ENCODE results near the gene CHRNB4. TPM values are rescaled to one million over a fixed set of nuclear protein-coding genes. Genes with fewer than 3 reads are reported as not detected.

CHRNB4 gene
- polyA plus RNA-seq, 1 of the 3 experiments (the other 2 are of a cell fraction) = 0.30 TPM

GRCh38 chr15:78630886-78631633 lies 9.9 kb downstream of the CHRNB4 start:
- Histone ChIP-seq H3K9me2 (no peaks in the 10 kb centered on the region), H2AFZ (ENCODE audit: low read depth) (no peak overlapping the region), H3K4me1 (ENCODE audit: control insufficient read depth in 1 of 2, insufficient read depth in 2 of 2, low read depth in 1 of 2, low read length in 1 of 2) (peaks cover 0 to 19% of the 10 kb centered on the region in 2 experiments; a peak in 1 of 4 replicates), H3K27me3 (ENCODE audit: insufficient read depth) (peaks cover 22% of the 10 kb centered on the region), H3K4me3 (ENCODE audit: low read depth in 2 of 2, low read length in 1 of 2) (no peak overlapping the region), H3K9ac (no peak overlapping the region), H4K20me1 (ENCODE audit: insufficient read depth) (no peaks in the 10 kb centered on the region), H3F3A (replicated peaks; ENCODE audit: insufficient read depth) (no peaks in the 10 kb centered on the region), H3K79me2 (ENCODE audit: insufficient read depth) (no peaks in the 10 kb centered on the region), H3K4me2 (no peak overlapping the region), H3K9me3 (0 out of 2 replicates have a peak, but pooled peaks cover 5% of the 10 kb centered on the region), H3K27ac (ENCODE audit: low read depth in 2 of 2, low read length in 1 of 2) (no peak overlapping the region; a peak in 1 of 4 replicates), H3K36me3 (replicated peaks in 1 of 2; ENCODE audit: control insufficient read depth in 1 of 2, insufficient read depth in 2 of 2, low read length in 1 of 2) (peaks cover 0 to 2% of the 10 kb centered on the region in 2 experiments)
- no peak for TF ChIP-seq NRF1 (IDR thresholded peaks at IDR 0.05; ENCODE audit: low read depth, low read length)
- no peak for TF ChIP-seq TEAD4 (IDR thresholded peaks at IDR 0.05; ENCODE audit: borderline replicate concordance, insufficient read depth)
- no peak for TF ChIP-seq YY1 (IDR thresholded peaks at IDR 0.05; ENCODE audit: low read depth)
- no peak for TF ChIP-seq RXRA (IDR thresholded peaks at IDR 0.05; ENCODE audit: borderline replicate concordance, low read depth)
- TF ChIP-seq USF1 (IDR thresholded peaks at IDR 0.05; ENCODE audit: borderline replicate concordance, low read depth) = no peak
- TF ChIP-seq FOXM1 (IDR thresholded peaks at IDR 0.05; ENCODE audit: low read depth) = no peak
- CTCF ChIA-PET = interaction anchor here (1.0 to 3.3 kb wide), 4 partner anchors 8 to 79 kb away, joined by 3 to 19 read pairs (median 10); partner anchors contain the start of gene CHRNA3
- POLR2A ChIA-PET = no interaction called here
- WGBS (ENCODE audit: low lambda C conversion rate) = 37% methylated on average over 2 of the region's 9 CpGs
- DNase-seq = no peak

GRCh38 chr15:78629716-78630065 lies 11.3 kb downstream of the CHRNB4 start:
- TF ChIP-seq EZH2phosphoT487 (IDR thresholded peaks at IDR 0.05; ENCODE audit: borderline replicate concordance, low read depth) = no peak
- TF ChIP-seq JUND (IDR thresholded peaks at IDR 0.05) = no peak
- no peak for TF ChIP-seq MEF2A (IDR thresholded peaks at IDR 0.05; ENCODE audit: borderline replicate concordance, low read depth)
- TF ChIP-seq RFX5 (IDR thresholded peaks at IDR 0.05; ENCODE audit: low read length) = no peak
- TF ChIP-seq SMC3 (IDR thresholded peaks at IDR 0.05; ENCODE audit: low read depth, low read length) = no peak
- no peak for TF ChIP-seq USF1 (IDR thresholded peaks at IDR 0.05; ENCODE audit: borderline replicate concordance, low read depth)
- no peak for TF ChIP-seq FOXM1 (IDR thresholded peaks at IDR 0.05; ENCODE audit: low read depth)
- no peak for TF ChIP-seq NFIC (IDR thresholded peaks at IDR 0.05; ENCODE audit: borderline replicate concordance)
- TF ChIP-seq, protein P1, sequence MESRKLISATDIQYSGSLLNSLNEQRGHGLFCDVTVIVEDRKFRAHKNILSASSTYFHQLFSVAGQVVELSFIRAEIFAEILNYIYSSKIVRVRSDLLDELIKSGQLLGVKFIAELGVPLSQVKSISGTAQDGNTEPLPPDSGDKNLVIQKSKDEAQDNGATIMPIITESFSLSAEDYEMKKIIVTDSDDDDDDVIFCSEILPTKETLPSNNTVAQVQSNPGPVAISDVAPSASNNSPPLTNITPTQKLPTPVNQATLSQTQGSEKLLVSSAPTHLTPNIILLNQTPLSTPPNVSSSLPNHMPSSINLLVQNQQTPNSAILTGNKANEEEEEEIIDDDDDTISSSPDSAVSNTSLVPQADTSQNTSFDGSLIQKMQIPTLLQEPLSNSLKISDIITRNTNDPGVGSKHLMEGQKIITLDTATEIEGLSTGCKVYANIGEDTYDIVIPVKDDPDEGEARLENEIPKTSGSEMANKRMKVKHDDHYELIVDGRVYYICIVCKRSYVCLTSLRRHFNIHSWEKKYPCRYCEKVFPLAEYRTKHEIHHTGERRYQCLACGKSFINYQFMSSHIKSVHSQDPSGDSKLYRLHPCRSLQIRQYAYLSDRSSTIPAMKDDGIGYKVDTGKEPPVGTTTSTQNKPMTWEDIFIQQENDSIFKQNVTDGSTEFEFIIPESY (IDR thresholded peaks at IDR 0.05; ENCODE audit: borderline replicate concordance, low read depth) = no peak
- TF ChIP-seq REST (IDR thresholded peaks at IDR 0.05; ENCODE audit: low read depth, low read length) = no peak
- TF ChIP-seq TEAD4 (IDR thresholded peaks at IDR 0.05; ENCODE audit: borderline replicate concordance, insufficient read depth) = no peak
- no peak for TF ChIP-seq GATA2 (CRISPR knock-in tag; IDR thresholded peaks at IDR 0.05)
- no peak for TF ChIP-seq ELF1 (IDR thresholded peaks at IDR 0.05)
- TF ChIP-seq CHD2 (IDR thresholded peaks at IDR 0.05; ENCODE audit: low read length, partially characterized antibody) = no peak
- POLR2A ChIA-PET = no interaction called here
- no peak overlapping the region for H3K4me2 ChIP-seq
- H3K27ac ChIP-seq (ENCODE audit: low read depth in 2 of 2, low read length in 1 of 2) = no peak overlapping the region
- 0 out of 2 replicates have a peak, but pooled peaks cover 5% of the 10 kb centered on the region for H3K9me3 ChIP-seq
- CTCF ChIA-PET = interaction anchor here (1.0 to 3.3 kb wide), 4 partner anchors 9 to 80 kb away, joined by 3 to 19 read pairs (median 10); partner anchors contain the start of genes CHRNA3 and CHRNB4
- no peaks in the 10 kb centered on the region for H3F3A ChIP-seq (replicated peaks; ENCODE audit: insufficient read depth)
- 83% methylated on average over 12 of the region's 12 CpGs for WGBS (ENCODE audit: low lambda C conversion rate)
- no peak overlapping the region for H3K9ac ChIP-seq
- H3K4me1 ChIP-seq (ENCODE audit: control insufficient read depth in 1 of 2, insufficient read depth in 2 of 2, low read depth in 1 of 2, low read length in 1 of 2) = peaks cover 0 to 33% of the 10 kb centered on the region in 2 experiments; a peak in 1 of 4 replicates
- peaks cover 36% of the 10 kb centered on the region for H3K27me3 ChIP-seq (ENCODE audit: insufficient read depth)
- no peak overlapping the region for H3K4me3 ChIP-seq (ENCODE audit: low read depth in 2 of 2, low read length in 1 of 2)
- no peak for DNase-seq
- peaks cover 0 to 2% of the 10 kb centered on the region in 2 experiments for H3K36me3 ChIP-seq (replicated peaks in 1 of 2; ENCODE audit: control insufficient read depth in 1 of 2, insufficient read depth in 2 of 2, low read length in 1 of 2)
- no peaks in the 10 kb centered on the region for H3K79me2 ChIP-seq (ENCODE audit: insufficient read depth)
- H4K20me1 ChIP-seq (ENCODE audit: insufficient read depth) = no peaks in the 10 kb centered on the region
- no peaks in the 10 kb centered on the region for H3K9me2 ChIP-seq
- H2AFZ ChIP-seq (ENCODE audit: low read depth) = no peak overlapping the region
